Activated T-helper 1 cell treated with anti-CD3 and anti-CD28 coated beads, Interleukin-2, amount 50 U/mL, for 16 hours (primary cell): ENCODE measurements around the gene INPP5E.

ENCODE experiments used
- DNase-seq, 2 donors: peaks; one replicate each; pipeline ENCODE4 v3.0.0-alpha.2; 2020; ENCODE audit warnings: low read depth in 1 of 2, low spot score in 1 of 2

INPP5E gene

DNA sequence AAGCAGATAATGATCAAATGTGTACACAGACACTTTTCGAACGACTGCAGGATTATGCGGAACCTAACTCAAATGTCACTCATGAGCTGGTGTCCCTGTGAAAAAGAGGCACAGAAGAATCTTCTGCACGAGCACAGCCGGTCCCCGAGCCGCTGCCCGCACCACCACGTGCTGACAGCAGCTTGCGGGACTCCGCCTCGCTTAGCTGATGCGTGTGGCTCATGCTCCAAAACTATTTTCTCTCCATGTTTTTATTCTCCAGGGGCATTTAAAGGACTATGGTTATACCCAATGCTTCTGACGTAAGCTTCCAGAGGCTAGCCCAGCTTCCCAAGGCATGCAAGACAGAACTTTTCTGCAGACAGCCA, 33.7 kb upstream of the INPP5E start:
- no peak for DNase-seq

GRCh38 chr9:136472640-136473353, 33.2 kb upstream of the INPP5E start:
- DNase-seq = no peak

GRCh38 chr9:136471802-136472487, 32.3 kb upstream of the INPP5E start:
- DNase-seq = no peak

GRCh38 chr9:136470792-136471469, 31.3 kb upstream of the INPP5E start:
- DNase-seq = no peak

GRCh38 chr9:136470356-136470755, 30.7 kb upstream of the INPP5E start:
- DNase-seq = no peak

DNA sequence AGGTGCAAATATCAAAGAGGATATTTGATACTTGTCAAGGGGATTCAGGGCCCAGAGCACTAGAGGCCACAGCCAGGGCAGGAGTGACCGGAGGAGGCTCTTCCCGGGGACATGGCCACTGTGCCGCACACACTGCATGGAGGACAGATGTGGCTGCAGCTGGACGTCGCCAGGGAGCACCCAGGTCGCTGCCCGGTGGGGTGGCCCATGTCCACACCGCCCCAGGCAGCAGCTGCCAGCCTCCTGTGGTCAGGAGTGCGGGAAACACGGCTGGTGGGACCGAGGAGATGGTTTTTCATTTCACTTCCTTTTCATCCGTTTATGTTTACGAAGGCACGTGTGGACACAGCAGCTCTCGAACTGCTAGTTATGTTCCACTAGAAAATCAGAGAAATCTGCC, 28.1 kb upstream of the INPP5E start:
- DNase-seq = no peak

DNA sequence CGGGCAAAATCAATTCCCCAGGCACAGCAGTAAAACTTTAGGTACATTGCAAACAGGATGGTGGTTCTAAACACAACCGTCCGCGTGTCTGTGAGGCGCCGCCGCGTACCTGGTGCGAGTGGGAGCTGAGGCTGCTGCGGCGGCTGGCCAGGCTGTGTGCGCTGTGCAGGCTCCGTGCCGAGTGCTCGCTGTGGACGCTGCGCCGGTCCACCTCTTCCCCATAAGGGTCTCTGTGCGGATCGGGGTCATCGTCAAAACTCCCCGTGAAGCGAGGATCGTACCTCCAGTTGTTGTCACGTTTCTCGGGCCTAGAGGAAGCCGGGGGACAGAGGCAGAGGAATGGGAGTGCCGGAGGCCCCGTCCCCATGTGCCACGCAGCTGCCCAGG, 26.5 kb upstream of the INPP5E start:
- no peak for DNase-seq

- no peak for DNase-seq
Measured at GRCh38 chr9:136465500-136466154, 26.0 kb upstream of the INPP5E start.

- DNase-seq = no peak
Measured at GRCh38 chr9:136464241-136464640, 24.6 kb upstream of the INPP5E start.

DNA sequence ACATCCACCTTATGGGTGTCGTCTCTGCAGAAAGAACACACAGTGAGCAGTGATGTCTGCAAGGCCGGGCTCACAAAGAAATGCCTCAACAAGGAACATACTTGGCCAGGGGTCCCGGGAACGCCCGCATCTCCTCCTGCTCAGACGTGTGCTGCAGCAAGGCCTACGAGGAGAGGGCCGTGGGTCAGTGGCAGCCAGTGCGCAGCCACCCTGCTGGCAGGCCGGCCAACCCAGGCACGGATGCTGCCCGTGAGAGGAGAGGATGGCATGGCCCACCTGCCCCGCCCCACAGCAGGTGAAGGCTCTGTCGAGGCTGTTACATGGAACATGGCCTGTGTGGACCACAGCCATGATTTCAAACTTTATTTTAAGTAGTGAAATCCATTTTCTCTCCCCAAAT, 23.9 kb upstream of the INPP5E start:
- no peak for DNase-seq

- DNase-seq = no peak
Measured at GRCh38 chr9:136462664-136463063, 23.0 kb upstream of the INPP5E start.

GRCh38 chr9:136460772-136461325, 21.2 kb upstream of the INPP5E start:
- DNase-seq = no peak

DNA sequence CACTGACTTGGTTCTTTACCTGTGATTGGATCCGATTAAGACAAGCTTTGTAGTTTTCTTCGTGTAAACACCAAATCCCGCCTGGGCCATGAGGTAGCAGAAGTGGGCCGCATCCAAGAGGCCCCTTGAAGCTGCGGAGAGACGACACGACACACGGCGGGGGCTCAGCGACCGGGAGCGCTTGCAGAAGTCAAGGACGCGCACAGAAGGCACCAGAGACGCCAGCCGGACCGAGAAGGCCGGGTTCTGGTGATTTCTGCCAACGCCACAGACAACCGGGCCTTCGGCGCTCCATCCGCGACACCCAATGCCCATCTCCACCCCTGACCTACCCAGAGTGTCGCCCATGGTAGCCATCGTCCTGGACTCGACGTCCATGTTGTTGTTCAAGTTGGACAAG, 19.8 kb upstream of the INPP5E start:
- DNase-seq = no peak

- no peak for DNase-seq
Measured at GRCh38 chr9:136457326-136457725, 17.7 kb upstream of the INPP5E start.

- DNase-seq = no peak
Measured at GRCh38 chr9:136456258-136456657, 16.6 kb upstream of the INPP5E start.

DNA sequence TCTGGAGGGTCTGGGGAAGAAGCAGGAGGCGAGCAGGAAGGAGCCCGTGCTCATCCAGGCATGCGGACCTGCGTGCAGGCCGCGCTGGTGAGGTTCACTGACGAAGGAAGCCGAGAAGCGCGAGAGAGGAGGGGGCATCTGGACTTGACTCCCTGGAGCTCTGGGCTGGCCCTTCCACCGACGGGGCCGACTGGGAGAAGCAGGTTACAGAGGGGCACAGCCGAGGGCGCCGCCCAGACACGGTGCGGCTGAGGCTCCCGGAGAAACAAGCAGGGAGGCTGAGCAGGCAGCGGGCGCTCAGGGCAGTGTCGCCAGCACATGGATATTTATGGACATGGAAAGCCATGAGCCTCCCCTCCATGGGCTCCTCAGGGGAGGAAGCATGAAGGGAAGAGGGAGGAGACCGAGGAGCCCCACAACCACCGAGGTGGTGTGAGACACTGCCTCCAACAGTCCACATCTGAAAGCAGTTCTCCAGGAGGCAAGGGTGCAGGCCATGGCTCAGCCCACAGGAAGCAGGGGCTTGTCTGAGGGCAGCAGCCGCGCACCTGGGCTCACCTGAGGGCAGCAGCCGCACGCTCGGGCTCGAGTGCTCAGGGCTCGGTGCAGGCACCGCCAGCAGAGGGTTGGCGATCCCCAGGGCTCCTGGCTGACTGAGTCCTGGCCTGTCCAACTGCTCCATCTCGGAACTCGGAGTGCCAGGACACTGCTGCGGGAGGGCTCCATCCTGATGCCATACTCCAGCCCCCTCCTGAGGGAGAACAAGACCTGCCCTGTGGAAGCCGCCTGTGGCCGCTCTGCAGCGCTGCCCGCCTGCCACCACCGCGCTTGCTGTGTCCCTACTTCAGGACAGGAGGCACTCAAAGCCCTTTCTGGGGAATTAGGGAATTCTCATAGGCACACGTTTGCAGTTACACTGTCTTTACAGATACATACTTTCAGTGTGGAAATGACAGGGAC, 15.7 kb upstream of the INPP5E start:
- no peak for DNase-seq

DNA sequence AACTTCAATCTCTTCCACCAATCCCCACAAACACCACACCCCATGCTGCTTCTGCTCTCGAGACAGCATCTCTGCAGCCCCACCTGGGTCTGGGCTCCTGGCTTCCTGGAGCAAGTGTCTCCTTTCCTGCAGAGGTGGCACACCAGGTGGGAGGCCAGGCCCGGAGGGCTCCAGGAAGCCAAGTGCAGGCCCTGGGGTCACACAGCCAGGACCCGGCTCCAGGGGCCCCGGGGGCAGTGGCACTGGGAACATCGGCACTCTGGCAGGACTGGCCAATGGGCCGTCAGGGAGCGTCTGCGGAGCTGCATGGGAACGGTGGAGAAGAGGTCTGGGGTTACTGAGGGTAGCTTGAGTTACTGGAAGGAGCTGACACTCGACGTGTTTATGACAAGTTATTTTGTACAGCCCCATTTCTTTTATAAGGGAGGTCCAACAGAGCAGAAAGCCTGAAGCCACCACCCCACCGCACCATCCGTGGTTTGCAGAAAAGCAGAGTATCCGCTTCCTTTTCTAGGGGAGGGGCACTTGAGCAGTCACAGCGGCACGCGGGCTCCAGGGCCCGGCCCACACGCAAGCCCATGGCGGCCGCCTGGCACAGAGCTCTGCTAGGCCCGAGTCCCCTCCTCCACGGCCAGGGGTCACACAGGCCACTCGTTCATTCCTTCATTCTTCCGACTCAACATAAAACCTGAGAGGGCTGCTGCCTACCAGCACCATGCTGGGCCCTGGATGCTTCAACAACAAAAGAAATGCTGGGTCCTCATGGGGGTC, 14.6 kb upstream of the INPP5E start:
- no peak for DNase-seq

DNA sequence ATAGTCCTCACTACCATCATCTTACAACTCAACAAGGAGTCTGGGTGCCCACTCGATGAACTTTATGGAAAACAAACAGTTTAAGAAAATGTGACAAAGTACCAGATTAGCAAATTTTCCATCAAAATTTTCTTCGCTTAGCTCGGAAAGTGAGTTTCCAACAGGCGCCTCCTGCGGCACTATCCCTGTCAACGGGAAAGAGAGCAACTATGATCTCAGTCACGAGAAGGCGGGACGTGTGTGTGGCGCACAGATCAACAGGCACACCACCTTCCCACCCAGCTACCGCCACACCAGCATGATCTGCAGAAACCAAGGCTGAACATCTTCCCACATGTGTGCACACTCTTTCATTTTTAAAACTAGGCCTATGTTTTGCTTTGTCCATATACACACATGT, 13.7 kb upstream of the INPP5E start:
- no peak for DNase-seq

DNA sequence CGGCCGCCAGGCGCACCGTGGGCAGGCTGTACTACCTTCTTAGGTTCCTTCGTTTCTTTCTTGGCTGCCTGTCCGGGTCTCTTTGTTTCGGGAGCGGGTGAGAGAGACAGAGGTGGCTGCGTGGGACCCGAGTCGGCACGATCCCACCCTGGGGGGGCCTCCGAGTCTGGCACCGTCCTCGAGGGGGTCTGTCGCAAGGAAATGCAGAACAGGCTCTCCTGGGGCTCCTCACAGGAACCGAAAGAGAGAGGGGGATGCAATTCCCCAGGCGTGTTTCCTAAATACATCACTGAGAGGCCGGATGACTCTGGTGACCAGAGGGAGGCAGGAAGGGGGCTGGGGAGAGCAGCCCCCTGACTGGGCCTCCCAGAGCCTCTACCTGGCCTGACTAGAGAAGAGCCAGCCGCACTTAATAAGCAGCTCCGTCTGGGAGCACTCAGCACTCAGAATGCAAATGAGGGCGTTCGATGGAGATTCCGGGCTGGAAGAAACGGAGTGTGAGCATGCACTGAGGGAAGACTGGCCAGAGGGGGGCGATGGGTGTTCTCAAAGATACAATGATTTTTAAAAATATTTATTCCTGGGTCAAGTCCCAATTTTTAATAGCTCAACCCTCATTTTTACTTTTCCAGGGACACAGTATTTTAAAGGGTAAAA, 11.7 kb upstream of the INPP5E start:
- no peak for DNase-seq
